HG02623 (cell line): ENCODE data around the gene CP.

ENCODE experiments used
- ATAC-seq: cut with Tn5 transposase; IDR thresholded peaks from one replicate; pipeline ENCODE4 v1.9.1; 2021; ENCODE audit warnings: moderate library complexity; ENCODE audit not compliant: unreplicated experiment

CP gene

GRCh38 chr3:149128821-149129220, 92.8 kb downstream of the CP start:
- no peak for ATAC-seq

- no peak for ATAC-seq
These were observed 98.7 kb downstream of the CP start for GRCh38 chr3:149122721-149123578.
